GM21515 (cell line): ENCODE measurements around the gene UIMC1.
"Not testable (repeated sequence)": the region's sequence is repeated elsewhere in the genome, so short reads cannot be mapped to it uniquely, and the experiment has no call there.

Experiments
- ATAC-seq: cut with Tn5 transposase; IDR thresholded peaks from one replicate; pipeline ENCODE4 v1.9.1; 2021; ENCODE audit not compliant: unreplicated experiment

The UIMC1 gene

GRCh38 chr5:177006265-177006972 is at the start of gene UIMC1:
Gene UIMC1 (minus strand): TSS chr5:177006779. CDS start chr5:176982615, 24,164 bp downstream.
- ATAC-seq, result peak; percentile 85

GRCh38 chr5:177049285-177049684 is 42.7 kb upstream of the UIMC1 start:
- no peak for ATAC-seq

- not testable (repeated sequence) for ATAC-seq
Measured at GRCh38 chr5:177048531-177048930, 42.0 kb upstream of the UIMC1 start.

GRCh38 chr5:177045631-177046030 is 39.1 kb upstream of the UIMC1 start:
- no peak for ATAC-seq

GRCh38 chr5:177044641-177045040 is 38.1 kb upstream of the UIMC1 start:
- no peak for ATAC-seq

- ATAC-seq, result no peak
Measured at GRCh38 chr5:177043958-177044357, 37.4 kb upstream of the UIMC1 start.

- no peak for ATAC-seq
Measured at GRCh38 chr5:177043114-177043513, 36.5 kb upstream of the UIMC1 start.

- ATAC-seq, result no peak
Measured at GRCh38 chr5:177041936-177042335, 35.4 kb upstream of the UIMC1 start.

- no peak for ATAC-seq
Measured at GRCh38 chr5:177040814-177041420, 34.3 kb upstream of the UIMC1 start.

GRCh38 chr5:177036921-177037320 is 30.3 kb upstream of the UIMC1 start:
- ATAC-seq, result no peak

- ATAC-seq, result no peak
Measured at GRCh38 chr5:177036443-177036842, 29.9 kb upstream of the UIMC1 start.

- ATAC-seq, result no peak
Measured at GRCh38 chr5:177035976-177036375, 29.4 kb upstream of the UIMC1 start.

GRCh38 chr5:177029498-177029897 is 22.9 kb upstream of the UIMC1 start:
- ATAC-seq, result no peak

GRCh38 chr5:177027665-177028064 is 21.1 kb upstream of the UIMC1 start:
- ATAC-seq, result no peak

GRCh38 chr5:177025101-177025601 is 18.6 kb upstream of the UIMC1 start:
- ATAC-seq, result no peak

- ATAC-seq, result no peak
Measured at GRCh38 chr5:177024559-177024958, 18.0 kb upstream of the UIMC1 start.

GRCh38 chr5:177023303-177023664 is 16.7 kb upstream of the UIMC1 start:
- peak; percentile 9 for ATAC-seq

GRCh38 chr5:177022386-177023302 is 16.1 kb upstream of the UIMC1 start, which contains the start of gene ZNF346:
Gene ZNF346 (plus strand): TSS chr5:177022696. CDS start chr5:177022739, 43 bp downstream.
- peak; percentile 83 for ATAC-seq

- no peak for ATAC-seq
Measured at GRCh38 chr5:177020033-177020432, 13.5 kb upstream of the UIMC1 start.

GRCh38 chr5:177018341-177018740 is 11.8 kb upstream of the UIMC1 start:
- ATAC-seq, result no peak

GRCh38 chr5:177015156-177015555 is 8.6 kb upstream of the UIMC1 start:
- no peak for ATAC-seq
